NCI-H2171 treated with DMSO at 0.1 percent for 48 hours (cell line): ENCODE data around the gene TOGARAM1.
"Not testable (repeated sequence)": the region's sequence is repeated elsewhere in the genome, so short reads cannot be mapped to it uniquely, and the experiment has no call there.

Experiments
- DNase-seq: peaks from one replicate; lab custom pipeline; 2025; lab: John Stamatoyannopoulos, UW

Gene TOGARAM1

GRCh38 chr14:45038865-45039264 lies 76.9 kb downstream of the TOGARAM1 start:
- no peak for DNase-seq

- DNase-seq = no peak
Measured at GRCh38 chr14:45039390-45039789, 77.4 kb downstream of the TOGARAM1 start.

- no peak for DNase-seq
Measured at GRCh38 chr14:45041641-45042040, 79.7 kb downstream of the TOGARAM1 start.

GRCh38 chr14:45044638-45045037 lies 82.6 kb downstream of the TOGARAM1 start:
- no peak for DNase-seq

- DNase-seq = no peak
Measured at GRCh38 chr14:45048385-45048784, 86.4 kb downstream of the TOGARAM1 start.

- no peak for DNase-seq
Measured at GRCh38 chr14:45051180-45051579, 89.2 kb downstream of the TOGARAM1 start.

- DNase-seq = no peak
Measured at GRCh38 chr14:45051896-45052295, 89.9 kb downstream of the TOGARAM1 start.

GRCh38 chr14:45057349-45057748 lies 95.4 kb downstream of the TOGARAM1 start:
- DNase-seq = no peak

GRCh38 chr14:45057881-45058364 lies 95.9 kb downstream of the TOGARAM1 start:
- no peak for DNase-seq

GRCh38 chr14:45060551-45060950 lies 98.6 kb downstream of the TOGARAM1 start:
- no peak for DNase-seq

GRCh38 chr14:45065540-45065939 lies 103.5 kb downstream of the TOGARAM1 start:
- DNase-seq = no peak

GRCh38 chr14:45065956-45066355 lies 104.0 kb downstream of the TOGARAM1 start:
- DNase-seq = no peak

- DNase-seq = no peak
Measured at GRCh38 chr14:45066667-45067066, 104.7 kb downstream of the TOGARAM1 start.

- DNase-seq = no peak
Measured at GRCh38 chr14:45068396-45068795, 106.4 kb downstream of the TOGARAM1 start.

- no peak for DNase-seq
Measured at GRCh38 chr14:45070215-45070614, 108.2 kb downstream of the TOGARAM1 start.

GRCh38 chr14:45072126-45072525 lies 110.1 kb downstream of the TOGARAM1 start:
- no peak for DNase-seq

GRCh38 chr14:45073231-45073879 lies 111.4 kb downstream of the TOGARAM1 start:
- no peak for DNase-seq

- no peak for DNase-seq
Measured at GRCh38 chr14:45078323-45078722, 116.3 kb downstream of the TOGARAM1 start.

- DNase-seq = not testable (repeated sequence)
Measured at GRCh38 chr14:45080416-45080968, 118.5 kb downstream of the TOGARAM1 start.

GRCh38 chr14:45081096-45081495 lies 119.1 kb downstream of the TOGARAM1 start:
- DNase-seq = not testable (repeated sequence)

- no peak for DNase-seq
Measured at GRCh38 chr14:45082420-45082819, 120.4 kb downstream of the TOGARAM1 start.

GRCh38 chr14:45083617-45083975 lies 121.6 kb downstream of the TOGARAM1 start:
- DNase-seq = no peak

- peak; percentile 95 for DNase-seq
Measured at GRCh38 chr14:45083976-45084722, 122.2 kb downstream of the TOGARAM1 start, which contains the start of gene PRPF39. Gene PRPF39 (plus strand): TSS chr14:45084116. CDS start chr14:45095240, 11,124 bp downstream.
